HepG2 (cell line): Measurements from ENCODE around the gene TEF. TPM values are rescaled to one million over a fixed set of nuclear protein-coding genes. Genes with fewer than 3 reads are reported as not detected.
A peak's percentile ranks its signal among the peaks of the same experiment; 100 is the strongest.

Experiments used
- ELF4 ChIP-seq: sonication (generic); formaldehyde crosslinking; IDR thresholded peaks from 2 replicates; pipeline ENCODE4 v1.5.0; 2020; ENCODE audit warnings: missing genetic modification reagents, mild to moderate bottlenecking, moderate library complexity, borderline replicate concordance
- HIC2 ChIP-seq: sonication (generic); formaldehyde crosslinking; IDR thresholded peaks from 2 replicates; pipeline ENCODE4 v1.9.0; 2022; ENCODE audit warnings: low read depth, missing genetic modification reagents
- HMGA1 ChIP-seq: sonication (generic); formaldehyde crosslinking; conservative IDR thresholded peaks from 2 replicates; pipeline ENCODE4 v1.4.0; 2020; ENCODE audit warnings: missing genetic modification reagents
- IRX3 ChIP-seq: sonication (generic); formaldehyde crosslinking; IDR thresholded peaks from 2 replicates; pipeline ENCODE4 v1.8.1; 2023; ENCODE audit warnings: mild to moderate bottlenecking, low read depth, missing genetic modification reagents, borderline replicate concordance
- KLF16 ChIP-seq, 2 experiments: sonication (generic) in 1 of 2; formaldehyde crosslinking in 1 of 2; IDR thresholded peaks; 2 replicates each; pipeline versions ENCODE4 v1.6.1 to v1.8.0; 2016 to 2023; ENCODE audit warnings: missing genetic modification reagents in 2 of 2, missing compliant biosample characterization in 1 of 2
- MTA3 ChIP-seq: sonication (generic); formaldehyde crosslinking; IDR thresholded peaks from 2 replicates; pipeline ENCODE4 v1.4.0; 2020; ENCODE audit warnings: missing genetic modification reagents
- REXO4 ChIP-seq: sonication (generic); formaldehyde crosslinking; IDR thresholded peaks from 2 replicates; pipeline ENCODE4 v1.8.0; 2022; ENCODE audit warnings: missing genetic modification reagents, mild to moderate bottlenecking, borderline replicate concordance
- SATB2 ChIP-seq: sonication (generic); formaldehyde crosslinking; IDR thresholded peaks from 2 replicates; pipeline ENCODE4 v1.5.0; 2020; ENCODE audit warnings: missing genetic modification reagents
- SETDB1 ChIP-seq: sonication (generic); formaldehyde crosslinking; IDR thresholded peaks from 2 replicates; pipeline ENCODE4 v1.5.1; 2020; ENCODE audit warnings: missing genetic modification reagents, mild to moderate bottlenecking, borderline replicate concordance
- SP140L ChIP-seq: sonication (generic); formaldehyde crosslinking; IDR thresholded peaks from 2 replicates; pipeline ENCODE4 v1.4.0; 2020; ENCODE audit warnings: missing genetic modification reagents, borderline replicate concordance
- TIGD3 ChIP-seq: sonication (generic); formaldehyde crosslinking; IDR thresholded peaks from 2 replicates; pipeline ENCODE4 v1.5.1; 2020; ENCODE audit warnings: mild to moderate bottlenecking, missing genetic modification reagents, borderline replicate concordance
- USF2 ChIP-seq, 2 experiments: sonication (generic) in 1 of 2; formaldehyde crosslinking in 1 of 2; IDR thresholded peaks; 2 replicates each; pipeline versions ENCODE4 v1.5.1 to v1.6.1; 2011 to 2020; ENCODE audit warnings: borderline replicate concordance in 1 of 2, low read depth in 1 of 2, low read length in 1 of 2, mild to moderate bottlenecking in 1 of 2, missing genetic modification reagents in 1 of 2, moderate library complexity in 1 of 2
- ZBTB1 ChIP-seq: sonication (generic); formaldehyde crosslinking; IDR thresholded peaks from 2 replicates; pipeline ENCODE4 v1.4.0; 2020; ENCODE audit warnings: missing genetic modification reagents, borderline replicate concordance
- ZNF569 ChIP-seq: sonication (generic); formaldehyde crosslinking; IDR thresholded peaks from 2 replicates; pipeline ENCODE4 v1.5.0; 2020; ENCODE audit warnings: mild to moderate bottlenecking, missing genetic modification reagents, moderate library complexity, borderline replicate concordance
- ZNF572 ChIP-seq: sonication (generic); formaldehyde crosslinking; IDR thresholded peaks from 2 replicates; pipeline ENCODE4 v1.5.1; 2020; ENCODE audit warnings: mild to moderate bottlenecking, missing genetic modification reagents
- ZNF616 ChIP-seq: sonication (generic); formaldehyde crosslinking; IDR thresholded peaks from 2 replicates; pipeline ENCODE4 v1.5.0; 2020; ENCODE audit warnings: low read depth, mild to moderate bottlenecking, missing genetic modification reagents
- ZNF782 ChIP-seq: sonication (generic); formaldehyde crosslinking; IDR thresholded peaks from 2 replicates; pipeline ENCODE4 v1.4.0; 2020; ENCODE audit warnings: missing genetic modification reagents, mild to moderate bottlenecking, borderline replicate concordance
- polyA plus RNA-seq, 8 experiments: library from polyadenylated mRNA; depleted of rRNA in 3 of 8; stranded (reverse) in 7 of 8; unstranded in 1 of 8; fragments of >200 nt; fragmentation: Illumina TruSeq in 4 of 8; extraction: Trizol in 4 of 8; gene quantifications; 2 replicates each; pipeline versions ENCODE4 v1.2.1 to v1.2.3, GENCODE V29; 2011 to 2016; ENCODE audit warnings: low read depth in 4 of 8, missing spikeins in 1 of 8, mixed read lengths in 1 of 8; ENCODE audit not compliant: insufficient read depth in 1 of 8
- total RNA-seq, 5 experiments: library from RNA; depleted of rRNA; stranded (reverse); fragments of >200 nt; fragmentation: Illumina TruSeq; extraction: Trizol; gene quantifications; 2 replicates each; pipeline ENCODE4 v1.2.3, GENCODE V29; 2016; ENCODE audit warnings: low read depth in 1 of 5
- TF ChIP-seq, protein P1 (sequence below): sonication (generic); formaldehyde crosslinking; IDR thresholded peaks from 2 replicates; pipeline ENCODE4 v1.5.0; 2020; ENCODE audit warnings: mild to moderate bottlenecking, missing genetic modification reagents, borderline replicate concordance

TEF gene
- total and polyA plus RNA-seq, 2 of the 13 experiments (the other 11 are each of a cell fraction or from before 2014, with no cell fraction given): 7.6 to 11.2 TPM

DNA sequence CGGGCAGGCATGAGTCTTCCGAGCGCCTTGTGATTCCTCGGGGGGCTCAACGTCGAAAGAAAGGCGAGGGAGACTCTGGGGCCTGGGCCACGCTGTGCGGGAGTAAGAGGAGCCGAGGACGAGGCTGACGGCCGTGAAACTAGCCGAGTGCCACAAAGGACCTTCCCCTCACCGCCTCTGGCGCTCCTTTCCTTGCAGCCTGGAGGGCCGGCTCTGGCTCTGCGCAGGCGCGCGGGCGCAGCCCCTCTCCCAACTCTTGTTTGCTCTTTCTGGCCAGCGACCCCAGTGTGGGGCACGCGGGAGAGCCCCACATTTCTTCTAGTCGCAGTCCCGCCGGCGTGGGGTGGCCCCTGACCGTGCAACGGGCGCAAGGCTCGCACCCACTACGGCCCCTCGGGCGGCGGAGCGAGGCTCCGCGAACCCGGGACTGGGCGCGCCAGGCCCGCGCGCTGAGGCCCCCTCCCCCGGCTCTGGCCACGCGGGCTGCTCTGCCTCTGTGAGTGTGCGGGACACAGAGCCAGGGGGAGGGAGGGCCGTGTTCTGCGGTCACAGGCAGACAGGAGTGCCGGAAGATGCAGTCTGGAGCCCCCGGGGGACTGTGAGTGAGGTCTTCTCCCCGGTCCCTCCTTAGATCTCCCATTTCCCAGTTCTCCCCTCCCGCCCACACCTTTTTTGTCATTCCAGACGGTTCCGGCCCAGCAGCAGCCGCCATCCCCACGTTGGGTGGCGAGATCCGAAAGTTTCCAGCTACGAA lies 65.9 kb downstream of the TEF start (continued):
- TF ChIP-seq ZNF569 (CRISPR knock-in tag) (no peak), KLF16 (CRISPR knock-in tag; IDR thresholded peaks at IDR 0.05) (peak in 1 of 2 experiments; percentile 15; a peak in 1 of 4 replicates), TIGD3 (CRISPR knock-in tag) (no peak), ELF4 (CRISPR knock-in tag) (no peak), SATB2 (no peak), MTA3 (CRISPR knock-in tag) (no peak), ZNF616 (CRISPR knock-in tag) (no peak), HMGA1 (no peak), ZNF782 (no peak), REXO4 (0 out of 2 replicates have a peak, but pooled peaks have one; percentile 51), ZBTB1 (CRISPR knock-in tag) (no peak), SP140L (CRISPR knock-in tag) (no peak), SETDB1 (CRISPR knock-in tag) (no peak), IRX3 (peak; percentile 48; the same call in 1 of the 2 replicates), ZNF572 (no peak), HIC2 (CRISPR knock-in tag) (no peak; the same call in 1 of the 2 replicates), USF2 (IDR thresholded peaks at IDR 0.05; ENCODE audit: low read depth, low read length) (no peak), USF2 (CRISPR knock-in tag; IDR thresholded peaks at IDR 0.05; ENCODE audit: borderline replicate concordance) (no peak)
- TF ChIP-seq, protein P1, sequence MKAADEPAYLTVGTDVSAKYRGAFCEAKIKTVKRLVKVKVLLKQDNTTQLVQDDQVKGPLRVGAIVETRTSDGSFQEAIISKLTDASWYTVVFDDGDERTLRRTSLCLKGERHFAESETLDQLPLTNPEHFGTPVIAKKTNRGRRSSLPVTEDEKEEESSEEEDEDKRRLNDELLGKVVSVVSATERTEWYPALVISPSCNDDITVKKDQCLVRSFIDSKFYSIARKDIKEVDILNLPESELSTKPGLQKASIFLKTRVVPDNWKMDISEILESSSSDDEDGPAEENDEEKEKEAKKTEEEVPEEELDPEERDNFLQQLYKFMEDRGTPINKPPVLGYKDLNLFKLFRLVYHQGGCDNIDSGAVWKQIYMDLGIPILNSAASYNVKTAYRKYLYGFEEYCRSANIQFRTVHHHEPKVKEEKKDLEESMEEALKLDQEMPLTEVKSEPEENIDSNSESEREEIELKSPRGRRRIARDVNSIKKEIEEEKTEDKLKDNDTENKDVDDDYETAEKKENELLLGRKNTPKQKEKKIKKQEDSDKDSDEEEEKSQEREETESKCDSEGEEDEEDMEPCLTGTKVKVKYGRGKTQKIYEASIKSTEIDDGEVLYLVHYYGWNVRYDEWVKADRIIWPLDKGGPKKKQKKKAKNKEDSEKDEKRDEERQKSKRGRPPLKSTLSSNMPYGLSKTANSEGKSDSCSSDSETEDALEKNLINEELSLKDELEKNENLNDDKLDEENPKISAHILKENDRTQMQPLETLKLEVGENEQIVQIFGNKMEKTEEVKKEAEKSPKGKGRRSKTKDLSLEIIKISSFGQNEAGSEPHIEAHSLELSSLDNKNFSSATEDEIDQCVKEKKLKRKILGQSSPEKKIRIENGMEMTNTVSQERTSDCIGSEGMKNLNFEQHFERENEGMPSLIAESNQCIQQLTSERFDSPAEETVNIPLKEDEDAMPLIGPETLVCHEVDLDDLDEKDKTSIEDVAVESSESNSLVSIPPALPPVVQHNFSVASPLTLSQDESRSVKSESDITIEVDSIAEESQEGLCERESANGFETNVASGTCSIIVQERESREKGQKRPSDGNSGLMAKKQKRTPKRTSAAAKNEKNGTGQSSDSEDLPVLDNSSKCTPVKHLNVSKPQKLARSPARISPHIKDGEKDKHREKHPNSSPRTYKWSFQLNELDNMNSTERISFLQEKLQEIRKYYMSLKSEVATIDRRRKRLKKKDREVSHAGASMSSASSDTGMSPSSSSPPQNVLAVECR (CRISPR knock-in tag): no peak
